ENCODE data around the gene LIMK2.
A peak's percentile ranks its signal among the peaks of the same experiment; 100 is the strongest.
"Not testable (repeated sequence)": the region's sequence is repeated elsewhere in the genome, so short reads cannot be mapped to it uniquely, and the experiment has no call there.

The LIMK2 gene

GRCh38 chr22:31295360-31295759 is 83.3 kb downstream of the LIMK2 start:
- no peak for DNase-seq

- DNase-seq = peak; percentile 47
These were observed 83.9 kb downstream of the LIMK2 start for GRCh38 chr22:31295831-31296657.

GRCh38 chr22:31300896-31301295 is 88.8 kb downstream of the LIMK2 start:
- no peak for DNase-seq

GRCh38 chr22:31302006-31302405 is 89.9 kb downstream of the LIMK2 start:
- no peak for DNase-seq

GRCh38 chr22:31302537-31302936 is 90.4 kb downstream of the LIMK2 start:
- DNase-seq = no peak

GRCh38 chr22:31305194-31305593 is 93.1 kb downstream of the LIMK2 start:
- DNase-seq = no peak

- DNase-seq = no peak
These were observed 96.1 kb downstream of the LIMK2 start for GRCh38 chr22:31308181-31308580.

GRCh38 chr22:31313366-31314147 is 101.5 kb downstream of the LIMK2 start:
- DNase-seq = peak; percentile 47

GRCh38 chr22:31314220-31314619 is 102.1 kb downstream of the LIMK2 start:
- not testable (repeated sequence) for DNase-seq

GRCh38 chr22:31321421-31321820 is 109.3 kb downstream of the LIMK2 start:
- DNase-seq = no peak

- no peak for DNase-seq
These were observed 111.8 kb downstream of the LIMK2 start for GRCh38 chr22:31323578-31324550.

GRCh38 chr22:31326877-31327276 is 114.8 kb downstream of the LIMK2 start:
- no peak for DNase-seq

- DNase-seq = no peak
These were observed 115.9 kb downstream of the LIMK2 start for GRCh38 chr22:31327806-31328543.

GRCh38 chr22:31328544-31328960 is 116.5 kb downstream of the LIMK2 start:
- no peak for DNase-seq

- DNase-seq = no peak
These were observed 116.9 kb downstream of the LIMK2 start for GRCh38 chr22:31329029-31329428.

All from fibroblast of skin of right quadriceps (primary cell).